Measurements from ENCODE around the gene TIAM1. TPM values are rescaled to one million over a fixed set of nuclear protein-coding genes. Genes with fewer than 3 reads are reported as not detected.

The TIAM1 gene
- total RNA-seq, 1 donor from 2014 or later = 8.4 TPM

DNA sequence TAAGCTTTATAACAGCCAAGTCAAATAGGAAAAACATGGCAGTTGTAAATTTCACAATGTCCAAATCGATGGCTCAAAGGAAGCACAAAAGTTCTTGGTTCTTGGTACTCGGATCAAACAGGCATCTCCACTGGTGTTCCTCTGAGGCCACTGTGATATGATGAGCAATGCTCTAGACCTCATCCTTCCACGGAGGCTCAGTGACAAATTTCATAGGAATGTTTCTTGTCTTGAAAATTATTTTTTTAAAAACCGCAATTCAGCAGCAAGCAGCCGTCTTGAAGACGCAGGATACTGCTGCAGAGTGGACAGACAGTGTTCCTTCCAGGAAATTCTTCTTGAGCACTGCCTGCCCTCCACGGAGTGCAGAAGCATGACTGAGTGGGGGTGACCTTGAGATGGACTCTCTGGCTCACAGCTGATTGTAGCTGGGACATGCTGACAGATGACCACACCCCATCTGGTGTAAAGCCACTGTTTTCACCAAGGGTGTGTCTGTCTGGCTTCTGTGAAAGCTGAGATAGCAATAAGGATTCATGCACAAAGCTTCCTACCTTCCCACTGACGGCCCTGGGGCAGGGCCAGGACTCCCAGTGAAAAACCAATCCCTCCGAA is 61.9 kb downstream of the TIAM1 start:
- DNase-seq (ENCODE audit: low read depth) = peak; percentile 46
- TF ChIP-seq CTCF (IDR thresholded peaks at IDR 0.05; ENCODE audit: insufficient read depth, low read length, severe bottlenecking) = no peak
- no peak for FAIRE-seq
- Histone ChIP-seq H3K27me3 (ENCODE audit: control insufficient read depth, insufficient read depth, low read length) (no peaks in the 10 kb centered on the region), H3K36me3 (ENCODE audit: control insufficient read depth, insufficient read depth, low read length) (no peaks in the 10 kb centered on the region), H3K4me3 (ENCODE audit: low read depth, low read length) (no peak overlapping the region)

GRCh38 chr21:31281561-31281960 is 62.5 kb downstream of the TIAM1 start:
- DNase-seq (ENCODE audit: low read depth) (no peak), FAIRE-seq (no peak)
- H3K27me3 ChIP-seq (ENCODE audit: control insufficient read depth, insufficient read depth, low read length) = no peaks in the 10 kb centered on the region
- no peaks in the 10 kb centered on the region for H3K36me3 ChIP-seq (ENCODE audit: control insufficient read depth, insufficient read depth, low read length)
- H3K4me3 ChIP-seq (ENCODE audit: low read depth, low read length) = no peak overlapping the region
- no peak for TF ChIP-seq CTCF (IDR thresholded peaks at IDR 0.05; ENCODE audit: insufficient read depth, low read length, severe bottlenecking)

DNA sequence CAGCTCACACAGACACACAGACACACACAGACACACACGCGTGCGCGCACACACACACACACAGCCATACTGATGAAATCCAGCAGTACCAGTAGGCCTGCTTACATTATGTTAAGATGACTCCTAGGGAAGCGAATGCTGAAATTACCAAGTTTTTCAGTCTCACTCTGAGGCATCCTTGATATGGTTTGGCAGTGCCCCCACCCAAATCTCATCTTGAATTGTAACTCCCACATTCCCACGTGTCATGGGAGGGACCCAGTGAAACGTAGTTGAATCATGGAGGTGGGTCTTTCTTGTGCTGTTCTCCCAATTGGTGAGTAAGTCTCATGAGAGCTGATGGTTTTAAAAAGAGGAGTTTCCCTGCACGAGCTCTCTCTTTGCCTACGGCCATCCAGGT is 64.1 kb downstream of the TIAM1 start:
- DNase-seq (ENCODE audit: low read depth) (no peak), FAIRE-seq (no peak)
- H3K36me3 ChIP-seq (ENCODE audit: control insufficient read depth, insufficient read depth, low read length) = no peaks in the 10 kb centered on the region
- TF ChIP-seq CTCF (IDR thresholded peaks at IDR 0.05; ENCODE audit: insufficient read depth, low read length, severe bottlenecking) = no peak
- no peak overlapping the region for H3K4me3 ChIP-seq (ENCODE audit: low read depth, low read length)
- no peaks in the 10 kb centered on the region for H3K27me3 ChIP-seq (ENCODE audit: control insufficient read depth, insufficient read depth, low read length)

GRCh38 chr21:31279214-31279613 is 64.8 kb downstream of the TIAM1 start:
- FAIRE-seq (no peak), DNase-seq (ENCODE audit: low read depth) (no peak)
- Histone ChIP-seq H3K36me3 (ENCODE audit: control insufficient read depth, insufficient read depth, low read length) (no peaks in the 10 kb centered on the region), H3K4me3 (ENCODE audit: low read depth, low read length) (no peak overlapping the region), H3K27me3 (ENCODE audit: control insufficient read depth, insufficient read depth, low read length) (no peaks in the 10 kb centered on the region)
- no peak for TF ChIP-seq CTCF (IDR thresholded peaks at IDR 0.05; ENCODE audit: insufficient read depth, low read length, severe bottlenecking)

GRCh38 chr21:31278511-31279130 is 65.4 kb downstream of the TIAM1 start:
- TF ChIP-seq CTCF (IDR thresholded peaks at IDR 0.05; ENCODE audit: insufficient read depth, low read length, severe bottlenecking) = no peak
- Histone ChIP-seq H3K36me3 (ENCODE audit: control insufficient read depth, insufficient read depth, low read length) (no peaks in the 10 kb centered on the region), H3K4me3 (ENCODE audit: low read depth, low read length) (no peak overlapping the region), H3K27me3 (ENCODE audit: control insufficient read depth, insufficient read depth, low read length) (no peaks in the 10 kb centered on the region)
- FAIRE-seq = no peak
- no peak for DNase-seq (ENCODE audit: low read depth)

DNA sequence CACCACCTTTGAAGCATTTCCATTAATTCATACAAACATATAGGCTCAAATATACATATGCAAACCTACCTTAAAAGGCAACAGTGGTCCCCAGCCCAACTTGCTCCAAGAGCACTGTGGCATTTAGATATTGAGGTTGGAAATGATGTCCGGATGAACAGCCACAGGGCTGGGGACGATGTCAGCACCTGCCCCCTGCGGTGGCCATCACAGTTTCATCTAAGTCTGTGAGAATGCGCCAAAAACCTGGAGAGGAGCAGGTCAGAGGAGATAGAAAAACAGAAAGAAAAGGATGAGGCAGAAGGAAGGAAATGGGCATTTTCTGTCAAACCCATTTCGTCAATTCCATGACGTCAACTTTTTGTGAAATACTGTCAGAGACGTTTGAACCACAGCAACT is 67.4 kb downstream of the TIAM1 start:
- DNase-seq (ENCODE audit: low read depth) (no peak), FAIRE-seq (no peak)
- Histone ChIP-seq H3K36me3 (ENCODE audit: control insufficient read depth, insufficient read depth, low read length) (no peaks in the 10 kb centered on the region), H3K27me3 (ENCODE audit: control insufficient read depth, insufficient read depth, low read length) (no peaks in the 10 kb centered on the region), H3K4me3 (ENCODE audit: low read depth, low read length) (no peak overlapping the region)
- no peak for TF ChIP-seq CTCF (IDR thresholded peaks at IDR 0.05; ENCODE audit: insufficient read depth, low read length, severe bottlenecking)

All from bronchial epithelial cell (primary cell).